ENCODE measurements around the gene SLAMF8.

The SLAMF8 gene

GRCh38 chr1:159821171-159821867 is 5.4 kb upstream of the SLAMF8 start:
- no peak for DNase-seq

GRCh38 chr1:159823406-159823805 is 3.3 kb upstream of the SLAMF8 start:
- no peak for DNase-seq

DNA sequence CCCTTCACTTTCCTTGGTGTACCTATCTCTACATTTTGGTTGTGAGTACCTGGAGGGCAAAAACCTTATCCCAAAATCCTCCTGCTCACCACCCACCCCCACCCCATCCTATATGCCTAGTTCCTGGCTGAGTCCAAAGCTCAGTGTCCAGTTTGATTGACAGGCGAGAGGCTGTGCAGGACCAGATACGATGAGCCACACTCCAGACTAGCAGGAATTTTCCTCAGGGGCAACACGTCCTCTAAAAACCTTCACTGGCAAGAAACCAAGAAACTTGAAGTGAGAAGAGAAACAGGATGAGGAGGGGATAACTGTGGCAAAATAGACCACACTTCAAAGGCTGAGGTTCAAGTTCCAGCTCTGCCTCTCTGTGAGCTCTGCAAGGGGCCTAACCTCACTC is 1.1 kb upstream of the SLAMF8 start:
- DNase-seq = no peak

GRCh38 chr1:159827102-159827490 is 423 bp downstream of the SLAMF8 start:
- DNase-seq = no peak

- DNase-seq = no peak
Observed at GRCh38 chr1:159827549-159827948, 876 bp downstream of the SLAMF8 start.

DNA sequence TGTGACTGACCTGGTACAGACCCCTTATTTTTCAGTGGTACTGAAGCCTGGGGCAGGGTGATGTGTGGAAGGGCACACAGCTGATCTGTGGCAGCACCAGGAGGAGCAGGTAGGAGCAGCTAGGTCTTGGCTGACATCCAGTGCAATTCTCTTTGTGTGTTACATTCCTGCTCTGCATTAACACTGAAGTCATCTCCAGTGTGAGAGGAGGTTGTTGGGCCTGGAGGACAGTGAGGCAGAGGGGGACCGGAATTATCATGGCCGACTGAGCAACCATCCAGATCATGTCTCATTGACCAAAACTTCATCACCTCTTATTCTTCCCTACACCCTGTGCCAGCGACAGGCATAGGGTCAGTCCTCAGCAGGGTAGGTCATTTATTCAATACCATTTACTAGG is 1.5 kb downstream of the SLAMF8 start:
- DNase-seq = no peak

GRCh38 chr1:159828581-159829272 is 2.1 kb downstream of the SLAMF8 start:
- no peak for DNase-seq

DNA sequence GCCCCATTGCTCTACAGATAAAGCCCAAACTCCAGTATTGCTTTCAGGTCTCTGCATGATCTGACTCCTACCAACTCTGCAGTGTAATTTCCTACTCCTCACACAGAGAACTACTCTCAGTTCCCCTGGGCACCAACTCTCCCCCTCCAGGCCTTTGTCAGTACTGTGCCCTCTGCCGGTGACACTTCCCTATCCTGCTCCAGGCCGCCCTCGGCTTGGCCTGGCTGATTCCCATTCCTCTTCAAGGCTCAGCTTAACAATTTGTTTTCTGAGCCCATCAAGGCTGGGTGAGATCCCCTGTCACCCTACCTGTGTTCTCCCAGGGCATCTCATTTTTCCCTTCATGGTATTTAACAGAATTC is 2.6 kb downstream of the SLAMF8 start:
- no peak for DNase-seq

GRCh38 chr1:159829822-159830465 is 3.3 kb downstream of the SLAMF8 start:
- DNase-seq = no peak

DNA sequence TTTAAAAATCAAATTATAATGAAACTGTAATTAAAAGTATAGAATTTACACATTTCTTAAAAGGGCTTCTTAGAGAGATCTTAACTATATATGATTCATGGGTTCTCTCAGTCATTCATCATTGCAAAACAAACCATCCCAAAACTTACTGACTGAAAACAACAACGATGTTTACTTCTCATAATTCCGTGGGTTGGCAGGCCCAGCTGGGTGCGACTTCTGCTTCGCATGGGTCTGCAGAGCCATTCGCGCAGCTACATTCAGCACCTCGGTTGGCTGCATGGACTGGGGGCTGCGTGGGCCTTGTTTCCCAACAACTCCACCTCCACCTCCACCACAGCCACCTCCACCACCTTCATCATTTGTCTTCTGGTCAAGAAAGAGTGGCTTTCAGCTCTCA is 4.0 kb downstream of the SLAMF8 start:
- DNase-seq = no peak

DNA sequence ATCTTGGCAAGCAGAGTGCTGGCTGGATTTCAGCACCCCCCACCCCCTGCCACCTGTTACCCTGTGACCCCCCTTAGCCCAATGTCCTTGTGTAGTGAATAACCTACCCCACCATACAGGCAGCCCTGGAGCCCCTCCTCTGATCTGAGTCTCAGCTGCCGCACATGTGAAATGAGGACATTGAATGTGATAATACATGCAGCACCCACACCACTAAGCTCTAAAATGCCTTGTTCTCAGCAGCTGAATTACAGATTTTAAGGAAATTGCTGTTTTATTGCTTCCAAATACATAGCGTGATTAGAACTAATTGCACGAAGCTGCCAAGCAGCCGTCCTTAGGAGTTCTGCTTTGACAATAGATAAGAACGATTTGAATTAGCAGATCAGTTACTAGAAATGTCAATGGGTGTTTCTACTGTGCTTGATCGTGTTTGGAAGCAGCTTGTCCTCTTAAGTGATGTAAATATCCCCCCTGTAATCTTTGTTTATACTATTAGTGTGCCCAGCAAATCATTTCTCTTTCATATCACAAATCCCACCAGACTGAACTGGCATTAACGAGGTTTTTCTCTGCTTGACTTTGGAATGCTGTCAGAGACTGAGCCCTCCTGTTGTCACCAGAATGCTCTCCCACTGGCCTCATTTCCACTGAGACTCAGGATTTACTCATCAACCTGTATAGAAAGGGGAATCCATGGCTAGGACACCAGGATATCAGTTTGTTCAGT is 4.9 kb downstream of the SLAMF8 start:
- no peak for DNase-seq

GRCh38 chr1:159832309-159832708 is 5.6 kb downstream of the SLAMF8 start:
- no peak for DNase-seq

GRCh38 chr1:159835356-159835755 is 8.7 kb downstream of the SLAMF8 start:
- no peak for DNase-seq

GRCh38 chr1:159835862-159836525 is 9.3 kb downstream of the SLAMF8 start:
- DNase-seq = no peak

GRCh38 chr1:159838715-159839114 is 12.0 kb downstream of the SLAMF8 start:
- DNase-seq = no peak

DNA sequence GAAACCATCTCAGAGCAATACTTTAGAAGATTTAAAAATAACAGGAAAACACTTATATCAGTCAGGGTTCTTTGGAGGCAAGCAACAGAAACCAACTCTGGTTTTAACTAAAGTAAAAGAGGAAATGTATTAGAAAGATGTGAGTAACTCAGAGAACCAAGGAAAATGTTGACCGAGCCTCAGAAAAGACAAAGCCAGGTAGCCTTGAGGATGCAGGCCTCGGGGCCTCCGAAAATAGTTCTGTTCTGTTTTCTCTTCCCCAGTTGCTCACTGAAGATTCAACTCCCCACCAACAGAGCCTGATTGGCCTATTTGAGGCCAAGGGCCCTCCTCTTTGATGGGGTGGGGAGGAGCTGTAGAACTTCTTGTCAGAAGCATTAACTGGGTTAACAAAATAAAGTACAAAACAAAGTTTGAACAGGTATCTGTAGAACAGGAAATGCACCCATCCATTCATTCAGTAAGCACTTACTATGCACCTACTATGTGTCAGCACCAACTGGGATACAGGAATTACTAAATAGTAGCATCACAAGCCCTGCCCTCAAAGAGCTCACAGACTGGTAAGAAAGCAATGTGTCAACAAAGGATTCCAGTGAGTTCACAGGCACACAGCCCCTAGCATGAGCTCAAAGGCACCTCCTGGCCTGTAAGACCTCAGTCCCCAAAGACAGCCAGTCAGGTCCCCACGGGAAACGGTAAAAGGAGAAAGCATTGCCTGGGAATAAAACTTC is 12.6 kb downstream of the SLAMF8 start:
- DNase-seq = no peak

GRCh38 chr1:159841749-159842148 is 15.1 kb downstream of the SLAMF8 start:
- no peak for DNase-seq

GRCh38 chr1:159843459-159843858 is 16.8 kb downstream of the SLAMF8 start:
- DNase-seq = no peak

GRCh38 chr1:159845751-159846629 is 19.3 kb downstream of the SLAMF8 start:
- no peak for DNase-seq

DNA sequence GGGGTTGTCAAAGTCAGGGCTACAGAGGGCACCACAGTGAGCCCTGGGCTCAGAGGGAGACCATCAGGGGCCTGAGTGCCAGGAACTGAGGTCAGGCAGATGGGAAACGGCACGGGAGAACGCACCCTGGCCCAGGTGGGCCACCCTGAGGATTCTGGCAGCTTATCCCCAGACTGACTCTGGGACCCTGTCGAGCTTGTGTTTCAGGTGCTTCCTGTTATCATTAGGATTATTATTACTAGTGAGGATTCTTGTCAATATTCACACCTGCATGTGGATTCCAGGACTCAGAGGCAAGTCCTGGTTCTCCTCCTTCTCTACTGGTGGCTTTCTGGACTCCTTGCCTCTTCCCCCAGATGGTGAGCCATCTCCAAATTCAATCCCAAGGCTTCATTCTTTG is 20.6 kb downstream of the SLAMF8 start:
- DNase-seq = no peak

DNA sequence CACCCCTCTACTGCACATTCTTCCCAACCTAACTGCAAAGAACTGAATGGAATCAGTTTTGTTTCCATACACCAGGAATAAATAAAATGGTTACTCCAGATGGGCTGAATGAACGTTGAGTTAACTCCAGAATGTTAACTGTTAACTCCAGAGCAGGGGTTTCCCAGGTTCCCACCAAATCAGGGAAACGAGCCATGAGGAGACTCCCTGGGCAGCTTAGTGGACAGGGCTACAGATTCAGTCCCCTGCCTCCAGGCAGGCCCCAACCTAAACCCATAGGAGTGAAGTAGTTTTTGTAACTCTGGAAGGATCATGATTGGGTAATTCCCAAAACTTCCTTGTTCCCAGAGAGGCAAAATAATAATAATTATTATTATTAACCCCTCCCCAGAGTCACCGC is 21.7 kb downstream of the SLAMF8 start:
- DNase-seq = no peak

All from NCI-H2029 treated with DMSO at 0.1 percent for 48 hours (cell line).